ENCODE measurements around the gene ZFAND3.

DNA sequence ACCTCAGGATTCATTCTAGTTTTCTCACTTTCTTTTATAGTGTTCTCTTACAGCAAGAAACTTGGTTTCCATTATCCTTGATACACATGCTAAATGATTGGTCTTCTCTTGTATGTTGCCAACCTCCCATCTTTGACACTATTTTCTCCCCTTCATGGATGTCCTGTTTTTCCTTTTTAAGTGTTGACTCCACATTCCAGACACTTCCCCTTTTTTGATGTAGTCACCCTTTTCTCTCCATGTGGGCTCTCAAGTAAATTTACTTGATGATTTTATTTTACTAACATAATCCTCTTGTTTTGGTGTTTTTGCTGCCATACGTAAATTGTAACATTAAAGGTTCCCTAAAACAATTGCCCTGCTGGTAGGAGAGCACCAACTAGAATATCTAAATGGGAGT, 148.1 kb downstream of the ZFAND3 start:
- TF ChIP-seq POLR2A (IDR thresholded peaks at IDR 0.05; ENCODE audit: low read depth): no peak
- TF ChIP-seq, protein P1, sequence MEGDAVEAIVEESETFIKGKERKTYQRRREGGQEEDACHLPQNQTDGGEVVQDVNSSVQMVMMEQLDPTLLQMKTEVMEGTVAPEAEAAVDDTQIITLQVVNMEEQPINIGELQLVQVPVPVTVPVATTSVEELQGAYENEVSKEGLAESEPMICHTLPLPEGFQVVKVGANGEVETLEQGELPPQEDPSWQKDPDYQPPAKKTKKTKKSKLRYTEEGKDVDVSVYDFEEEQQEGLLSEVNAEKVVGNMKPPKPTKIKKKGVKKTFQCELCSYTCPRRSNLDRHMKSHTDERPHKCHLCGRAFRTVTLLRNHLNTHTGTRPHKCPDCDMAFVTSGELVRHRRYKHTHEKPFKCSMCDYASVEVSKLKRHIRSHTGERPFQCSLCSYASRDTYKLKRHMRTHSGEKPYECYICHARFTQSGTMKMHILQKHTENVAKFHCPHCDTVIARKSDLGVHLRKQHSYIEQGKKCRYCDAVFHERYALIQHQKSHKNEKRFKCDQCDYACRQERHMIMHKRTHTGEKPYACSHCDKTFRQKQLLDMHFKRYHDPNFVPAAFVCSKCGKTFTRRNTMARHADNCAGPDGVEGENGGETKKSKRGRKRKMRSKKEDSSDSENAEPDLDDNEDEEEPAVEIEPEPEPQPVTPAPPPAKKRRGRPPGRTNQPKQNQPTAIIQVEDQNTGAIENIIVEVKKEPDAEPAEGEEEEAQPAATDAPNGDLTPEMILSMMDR (IDR thresholded peaks at IDR 0.05): no peak
